ENCODE data around the gene RFX3. TPM values are rescaled to one million over a fixed set of nuclear protein-coding genes. Genes with fewer than 3 reads are reported as not detected.

RFX3 gene
- total RNA-seq, 1 donor from 2014 or later = 39.1 TPM

DNA sequence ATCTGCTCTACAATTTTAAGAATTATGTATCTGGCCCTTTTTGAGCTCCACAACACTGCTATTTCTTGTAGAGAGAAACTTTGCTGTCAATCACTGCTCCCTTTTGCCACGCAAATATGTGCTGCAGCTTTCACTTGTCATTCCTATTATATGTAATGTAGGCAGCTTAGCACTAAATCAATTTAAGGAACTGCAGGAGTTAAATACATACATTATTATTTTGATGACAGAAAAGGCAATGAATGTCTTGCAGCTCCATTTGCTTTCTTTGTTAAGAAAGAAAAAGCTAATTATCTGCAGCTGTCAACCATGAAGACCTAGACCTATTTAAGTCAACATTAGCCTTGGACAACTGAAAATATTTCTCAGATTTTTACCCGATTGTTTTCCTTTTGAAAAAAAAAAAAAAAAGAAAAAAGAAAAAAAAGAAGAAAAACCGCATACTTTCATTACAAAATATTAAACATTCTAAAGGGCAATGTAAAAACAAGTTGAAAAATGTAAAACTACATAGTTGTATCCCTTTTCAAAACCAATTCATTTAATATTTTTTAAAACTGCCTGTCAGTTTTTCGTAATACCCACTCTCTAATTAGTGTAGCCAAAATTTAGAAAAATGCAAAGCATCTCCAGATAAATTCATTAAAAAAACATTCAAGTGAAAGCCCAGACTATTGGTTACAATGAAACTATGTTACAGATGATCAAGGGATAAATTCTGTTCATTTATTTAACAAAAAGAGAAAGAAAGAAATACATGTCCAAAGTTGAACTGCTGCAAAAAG lies 57.2 kb downstream of the RFX3 start:
- Mint-ChIP-seq H3K27me3 (no peaks in the 10 kb centered on the region), H3K27ac (no peak overlapping the region), H3K4me1 (peaks cover 23% of the 10 kb centered on the region), H3K9me3 (no peaks in the 10 kb centered on the region), H3K36me3 (ENCODE audit: low read depth) (peaks cover 2% of the 10 kb centered on the region), H3K4me3 (no peak overlapping the region)
- intact Hi-C loops (cut with micrococcal nuclease) = loop anchor here (10.0 kb wide), 4 partner anchors 406 to 896 kb away; no protein-coding TSS in a partner anchor
- DNase-seq (no peak), ATAC-seq (ENCODE audit: low read depth) (no peak)
- TF ChIP-seq, protein P1, sequence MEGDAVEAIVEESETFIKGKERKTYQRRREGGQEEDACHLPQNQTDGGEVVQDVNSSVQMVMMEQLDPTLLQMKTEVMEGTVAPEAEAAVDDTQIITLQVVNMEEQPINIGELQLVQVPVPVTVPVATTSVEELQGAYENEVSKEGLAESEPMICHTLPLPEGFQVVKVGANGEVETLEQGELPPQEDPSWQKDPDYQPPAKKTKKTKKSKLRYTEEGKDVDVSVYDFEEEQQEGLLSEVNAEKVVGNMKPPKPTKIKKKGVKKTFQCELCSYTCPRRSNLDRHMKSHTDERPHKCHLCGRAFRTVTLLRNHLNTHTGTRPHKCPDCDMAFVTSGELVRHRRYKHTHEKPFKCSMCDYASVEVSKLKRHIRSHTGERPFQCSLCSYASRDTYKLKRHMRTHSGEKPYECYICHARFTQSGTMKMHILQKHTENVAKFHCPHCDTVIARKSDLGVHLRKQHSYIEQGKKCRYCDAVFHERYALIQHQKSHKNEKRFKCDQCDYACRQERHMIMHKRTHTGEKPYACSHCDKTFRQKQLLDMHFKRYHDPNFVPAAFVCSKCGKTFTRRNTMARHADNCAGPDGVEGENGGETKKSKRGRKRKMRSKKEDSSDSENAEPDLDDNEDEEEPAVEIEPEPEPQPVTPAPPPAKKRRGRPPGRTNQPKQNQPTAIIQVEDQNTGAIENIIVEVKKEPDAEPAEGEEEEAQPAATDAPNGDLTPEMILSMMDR (IDR thresholded peaks at IDR 0.05) = no peak
- POLR2A ChIA-PET = interaction anchor here (1.0 to 2.1 kb wide), 3 partner anchors 18 to 59 kb away, joined by 3 to 19 read pairs (median 3); partner anchors contain the start of gene RFX3
- CTCF ChIA-PET = interaction anchor here (0.7 to 2.4 kb wide), 9 partner anchors 12 to 870 kb away, joined by 3 to 8 read pairs (median 6); no protein-coding TSS in a partner anchor

DNA sequence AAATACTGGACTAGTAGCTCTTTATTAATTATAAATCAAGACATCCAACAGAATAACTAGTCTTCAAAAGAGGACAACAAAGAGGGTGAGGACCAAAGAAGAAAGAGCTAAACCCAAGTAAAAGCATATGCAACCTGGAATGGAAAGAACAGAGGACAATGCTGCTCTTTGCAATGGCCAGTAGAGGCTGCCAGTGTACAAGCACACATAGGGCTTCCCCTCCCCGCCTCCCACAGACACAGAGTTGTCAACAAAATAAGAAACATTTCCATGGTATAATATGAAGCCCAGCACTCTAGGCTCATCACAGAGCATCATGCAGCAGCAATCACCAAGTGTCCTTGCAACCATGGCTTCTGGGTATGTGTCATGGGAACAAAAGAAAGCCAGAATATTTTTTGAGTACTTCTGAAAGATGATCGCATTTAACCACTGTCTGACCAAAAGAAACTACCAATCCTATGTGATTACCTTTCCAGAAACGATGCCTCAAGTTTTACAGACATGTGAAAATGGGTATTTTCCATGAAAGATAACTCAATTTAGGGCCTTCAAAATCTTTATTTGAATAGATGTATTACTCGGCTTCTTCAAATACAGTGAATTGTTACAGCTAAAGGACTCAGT lies 58.1 kb downstream of the RFX3 start:
- peaks cover 15% of the 10 kb centered on the region for H3K4me1 Mint-ChIP-seq
- TF ChIP-seq, protein P1 (IDR thresholded peaks at IDR 0.05) = peak; percentile 78
- H3K27ac Mint-ChIP-seq = no peak overlapping the region
- CTCF ChIA-PET = interaction anchor here (0.6 to 2.4 kb wide), 21 partner anchors 9 to 871 kb away, joined by 3 to 8 read pairs (median 4); no protein-coding TSS in a partner anchor
- H3K36me3 Mint-ChIP-seq (ENCODE audit: low read depth) = peaks cover 2% of the 10 kb centered on the region
- POLR2A ChIA-PET = interaction anchor here (1.0 to 2.1 kb wide), 3 partner anchors 19 to 60 kb away, joined by 3 to 19 read pairs (median 3); partner anchors contain the start of gene RFX3
- peak; percentile 100 for ATAC-seq (ENCODE audit: low read depth)
- no peak for DNase-seq
- H3K27me3 Mint-ChIP-seq = no peaks in the 10 kb centered on the region
- no peak overlapping the region for H3K4me3 Mint-ChIP-seq
- intact Hi-C loops (cut with micrococcal nuclease) = loop anchor here (1.0 to 10.0 kb wide), 6 partner anchors 180 to 897 kb away; no protein-coding TSS in a partner anchor
- H3K9me3 Mint-ChIP-seq = no peaks in the 10 kb centered on the region

DNA sequence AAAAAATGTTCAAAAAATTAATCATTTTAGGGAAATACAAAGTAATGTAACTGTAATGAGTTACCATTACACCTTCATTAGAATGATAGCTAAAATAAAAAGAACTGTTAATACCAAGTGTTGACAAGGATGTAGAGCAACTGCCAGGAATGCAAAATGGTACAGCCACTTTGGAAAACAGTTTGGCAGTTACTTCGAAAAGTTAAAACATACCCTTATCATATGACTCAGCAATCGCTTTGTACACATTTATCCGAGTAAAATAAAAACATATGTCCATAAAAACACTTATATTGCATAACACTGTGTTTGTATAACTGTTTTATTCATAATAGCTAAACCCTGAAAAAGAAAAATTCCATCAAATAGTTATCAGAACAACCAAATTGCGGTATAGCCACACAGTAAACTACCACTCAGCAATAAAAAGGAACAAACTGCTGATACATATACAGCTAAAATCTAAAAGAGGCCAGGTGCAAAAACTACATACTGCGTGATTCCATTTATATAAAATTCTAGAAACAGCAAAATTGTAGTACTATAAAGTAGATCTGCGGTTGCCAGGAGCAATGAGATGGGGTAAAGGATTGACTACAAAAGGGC lies 61.7 kb downstream of the RFX3 start:
- DNase-seq = no peak
- H3K4me3 Mint-ChIP-seq = no peak overlapping the region
- ChIA-PET CTCF (no interaction called here), POLR2A (interaction anchor here (0.5 kb wide), 1 partner anchor 61 kb away, joined by 3 read pairs; the partner anchor contains the start of gene RFX3)
- intact Hi-C loops (cut with micrococcal nuclease) = loop anchor here (10.0 kb wide), 4 partner anchors 411 to 901 kb away; no protein-coding TSS in a partner anchor
- ATAC-seq (ENCODE audit: low read depth) = no peak
- H3K27me3 Mint-ChIP-seq = no peaks in the 10 kb centered on the region
- no peak overlapping the region for H3K27ac Mint-ChIP-seq
- TF ChIP-seq, protein P1 (IDR thresholded peaks at IDR 0.05) = no peak
- no peaks in the 10 kb centered on the region for H3K36me3 Mint-ChIP-seq (ENCODE audit: low read depth)
- H3K4me1 Mint-ChIP-seq = peaks cover 7% of the 10 kb centered on the region
- H3K9me3 Mint-ChIP-seq = no peaks in the 10 kb centered on the region

DNA sequence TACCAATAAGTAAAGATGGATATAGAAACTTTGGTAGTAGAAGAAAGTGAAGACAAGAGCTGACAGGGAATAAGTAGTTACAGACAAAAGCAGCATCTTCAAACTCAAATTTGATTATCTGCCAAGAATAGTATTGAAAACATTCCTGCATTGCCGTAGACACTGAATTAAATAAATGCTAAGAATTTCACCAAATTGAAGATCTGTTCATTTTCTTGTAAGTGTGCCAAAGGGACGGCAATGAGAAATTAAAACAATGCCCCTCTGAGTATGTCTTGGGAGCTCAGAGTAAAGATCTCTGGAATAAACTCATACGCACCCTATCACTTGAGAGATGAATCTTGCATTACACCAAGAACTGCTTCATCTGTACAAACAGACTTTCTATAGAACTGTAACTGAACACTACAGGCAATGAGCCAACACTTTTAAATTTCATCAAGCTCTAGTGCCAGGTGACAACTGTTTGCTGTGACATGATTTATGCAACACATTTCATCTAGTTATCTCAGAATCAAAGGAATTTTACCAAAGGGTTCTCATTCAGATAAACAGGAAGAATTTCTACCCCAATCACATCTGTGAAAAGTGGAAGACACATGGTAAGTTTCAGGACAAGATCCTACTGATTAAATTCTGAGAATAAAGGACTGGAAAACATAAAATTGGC lies 66.9 kb downstream of the RFX3 start:
- H3K27ac Mint-ChIP-seq = no peak overlapping the region
- H3K9me3 Mint-ChIP-seq = no peaks in the 10 kb centered on the region
- no peak for ATAC-seq (ENCODE audit: low read depth)
- H3K27me3 Mint-ChIP-seq = no peaks in the 10 kb centered on the region
- H3K4me1 Mint-ChIP-seq = no peaks in the 10 kb centered on the region
- TF ChIP-seq, protein P1 (IDR thresholded peaks at IDR 0.05) = no peak
- CTCF ChIA-PET = interaction anchor here (1.0 kb wide), 1 partner anchor 8 kb away, joined by 5 read pairs; no protein-coding TSS in a partner anchor
- POLR2A ChIA-PET = no interaction called here
- no peak overlapping the region for H3K4me3 Mint-ChIP-seq
- H3K36me3 Mint-ChIP-seq (ENCODE audit: low read depth) = peaks cover 3% of the 10 kb centered on the region
- intact Hi-C loops (cut with micrococcal nuclease) = no loop called here
- DNase-seq = no peak

All from activated B cell treated with CpG ODN at 0.5 μM for 24 hours (primary cell).